HepG2 (cell line): ENCODE results near the gene PEAK3. TPM values are rescaled to one million over a fixed set of nuclear protein-coding genes. Genes with fewer than 3 reads are reported as not detected.

Experiments
- MED13 ChIP-seq: sonication (generic); formaldehyde crosslinking; IDR thresholded peaks from 2 replicates; pipeline ENCODE4 v1.5.0; 2020; ENCODE audit warnings: missing genetic modification reagents
- NFYC ChIP-seq: IDR thresholded peaks from 2 replicates; pipeline ENCODE4 v1.6.1; 2016; ENCODE audit warnings: missing genetic modification reagents, missing compliant biosample characterization
- RFXAP ChIP-seq: sonication (generic); formaldehyde crosslinking; IDR thresholded peaks from 2 replicates; pipeline ENCODE4 v1.4.0; 2020; ENCODE audit warnings: missing genetic modification reagents, borderline replicate concordance
- SP5 ChIP-seq: IDR thresholded peaks from 2 replicates; pipeline ENCODE4 v1.6.1; 2016; ENCODE audit warnings: low read depth, borderline replicate concordance
- ZNF552 ChIP-seq: sonication (generic); formaldehyde crosslinking; IDR thresholded peaks from 2 replicates; pipeline ENCODE4 v1.9.0; 2022; ENCODE audit warnings: missing genetic modification reagents, mild to moderate bottlenecking, borderline replicate concordance
- ZNF570 ChIP-seq: sonication (generic); formaldehyde crosslinking; IDR thresholded peaks from 2 replicates; pipeline ENCODE4 v1.4.0; 2020; ENCODE audit warnings: mild to moderate bottlenecking, missing genetic modification reagents, borderline replicate concordance
- ZSCAN21 ChIP-seq: sonication (generic); formaldehyde crosslinking; IDR thresholded peaks from 2 replicates; pipeline ENCODE4 v1.8.0; 2022; ENCODE audit warnings: mild to moderate bottlenecking, missing genetic modification reagents, moderate library complexity, borderline replicate concordance
- polyA plus RNA-seq, 8 experiments: library from polyadenylated mRNA; depleted of rRNA in 3 of 8; stranded (reverse) in 7 of 8; unstranded in 1 of 8; fragments of >200 nt; fragmentation: Illumina TruSeq in 4 of 8; extraction: Trizol in 4 of 8; gene quantifications; 2 replicates each; pipeline versions ENCODE4 v1.2.1 to v1.2.3, GENCODE V29; 2011 to 2016; ENCODE audit warnings: low read depth in 4 of 8, missing spikeins in 1 of 8, mixed read lengths in 1 of 8; ENCODE audit not compliant: insufficient read depth in 1 of 8
- total RNA-seq, 5 experiments: library from RNA; depleted of rRNA; stranded (reverse); fragments of >200 nt; fragmentation: Illumina TruSeq; extraction: Trizol; gene quantifications; 2 replicates each; pipeline ENCODE4 v1.2.3, GENCODE V29; 2016; ENCODE audit warnings: low read depth in 1 of 5
- TF ChIP-seq, protein P1 (sequence below): sonication (generic); formaldehyde crosslinking; IDR thresholded peaks from 2 replicates; pipeline ENCODE4 v1.4.0; 2020; ENCODE audit warnings: missing genetic modification reagents, borderline replicate concordance

PEAK3 gene
- total and polyA plus RNA-seq, 2 of the 13 experiments (the other 11 are each of a cell fraction or from before 2014, with no cell fraction given), result not detected

DNA sequence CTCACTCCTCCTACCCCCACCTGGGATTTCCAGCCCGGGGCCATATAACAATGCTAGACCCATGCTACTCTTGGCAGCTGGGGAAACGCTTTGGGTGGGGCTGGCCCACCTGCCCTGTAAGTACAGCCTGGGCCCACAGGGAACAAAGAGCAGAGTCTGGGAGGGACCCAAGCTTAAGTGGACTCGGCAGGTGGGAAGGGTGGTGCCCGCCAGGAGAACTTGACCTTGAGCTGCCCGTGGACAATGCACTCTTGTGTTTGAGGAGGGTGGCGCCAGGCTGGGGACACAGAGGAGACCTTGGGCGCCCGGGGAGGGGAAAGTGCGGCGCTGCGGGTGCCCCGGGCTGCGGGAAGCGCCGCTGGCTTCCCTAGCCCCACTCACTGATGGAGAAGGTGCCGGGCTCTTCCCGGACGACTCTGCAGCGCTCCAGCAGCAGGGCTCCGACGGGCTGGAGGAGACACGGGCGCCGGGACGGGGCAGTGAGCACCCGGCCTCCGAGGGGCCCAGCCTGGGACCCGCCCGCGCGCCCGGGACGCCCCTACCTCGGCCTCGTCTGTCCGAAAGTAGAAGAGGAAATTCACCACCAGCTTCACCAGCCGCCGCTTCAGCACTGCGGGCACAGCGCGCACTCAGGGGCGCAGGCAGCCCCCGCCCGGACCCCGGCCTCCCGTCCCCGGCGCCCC lies 46.5 kb downstream of the PEAK3 start (continued):
- TF ChIP-seq, protein P1, sequence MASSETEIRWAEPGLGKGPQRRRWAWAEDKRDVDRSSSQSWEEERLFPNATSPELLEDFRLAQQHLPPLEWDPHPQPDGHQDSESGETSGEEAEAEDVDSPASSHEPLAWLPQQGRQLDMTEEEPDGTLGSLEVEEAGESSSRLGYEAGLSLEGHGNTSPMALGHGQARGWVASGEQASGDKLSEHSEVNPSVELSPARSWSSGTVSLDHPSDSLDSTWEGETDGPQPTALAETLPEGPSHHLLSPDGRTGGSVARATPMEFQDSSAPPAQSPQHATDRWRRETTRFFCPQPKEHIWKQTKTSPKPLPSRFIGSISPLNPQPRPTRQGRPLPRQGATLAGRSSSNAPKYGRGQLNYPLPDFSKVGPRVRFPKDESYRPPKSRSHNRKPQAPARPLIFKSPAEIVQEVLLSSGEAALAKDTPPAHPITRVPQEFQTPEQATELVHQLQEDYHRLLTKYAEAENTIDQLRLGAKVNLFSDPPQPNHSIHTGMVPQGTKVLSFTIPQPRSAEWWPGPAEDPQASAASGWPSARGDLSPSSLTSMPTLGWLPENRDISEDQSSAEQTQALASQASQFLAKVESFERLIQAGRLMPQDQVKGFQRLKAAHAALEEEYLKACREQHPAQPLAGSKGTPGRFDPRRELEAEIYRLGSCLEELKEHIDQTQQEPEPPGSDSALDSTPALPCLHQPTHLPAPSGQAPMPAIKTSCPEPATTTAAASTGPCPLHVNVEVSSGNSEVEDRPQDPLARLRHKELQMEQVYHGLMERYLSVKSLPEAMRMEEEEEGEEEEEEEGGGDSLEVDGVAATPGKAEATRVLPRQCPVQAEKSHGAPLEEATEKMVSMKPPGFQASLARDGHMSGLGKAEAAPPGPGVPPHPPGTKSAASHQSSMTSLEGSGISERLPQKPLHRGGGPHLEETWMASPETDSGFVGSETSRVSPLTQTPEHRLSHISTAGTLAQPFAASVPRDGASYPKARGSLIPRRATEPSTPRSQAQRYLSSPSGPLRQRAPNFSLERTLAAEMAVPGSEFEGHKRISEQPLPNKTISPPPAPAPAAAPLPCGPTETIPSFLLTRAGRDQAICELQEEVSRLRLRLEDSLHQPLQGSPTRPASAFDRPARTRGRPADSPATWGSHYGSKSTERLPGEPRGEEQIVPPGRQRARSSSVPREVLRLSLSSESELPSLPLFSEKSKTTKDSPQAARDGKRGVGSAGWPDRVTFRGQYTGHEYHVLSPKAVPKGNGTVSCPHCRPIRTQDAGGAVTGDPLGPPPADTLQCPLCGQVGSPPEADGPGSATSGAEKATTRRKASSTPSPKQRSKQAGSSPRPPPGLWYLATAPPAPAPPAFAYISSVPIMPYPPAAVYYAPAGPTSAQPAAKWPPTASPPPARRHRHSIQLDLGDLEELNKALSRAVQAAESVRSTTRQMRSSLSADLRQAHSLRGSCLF, result no peak
- TF ChIP-seq ZNF552 (no peak), ZNF570 (no peak), MED13 (CRISPR knock-in tag) (no peak), ZSCAN21 (CRISPR knock-in tag) (0 out of 2 replicates have a peak, but pooled peaks have one; percentile 41), RFXAP (CRISPR knock-in tag) (no peak), SP5 (CRISPR knock-in tag) (peak; percentile 89), NFYC (CRISPR knock-in tag) (no peak)
- TF ChIP-seq, all 625 proteins: peak for 114
